ENCODE results near the gene MASTL.

MASTL gene

DNA sequence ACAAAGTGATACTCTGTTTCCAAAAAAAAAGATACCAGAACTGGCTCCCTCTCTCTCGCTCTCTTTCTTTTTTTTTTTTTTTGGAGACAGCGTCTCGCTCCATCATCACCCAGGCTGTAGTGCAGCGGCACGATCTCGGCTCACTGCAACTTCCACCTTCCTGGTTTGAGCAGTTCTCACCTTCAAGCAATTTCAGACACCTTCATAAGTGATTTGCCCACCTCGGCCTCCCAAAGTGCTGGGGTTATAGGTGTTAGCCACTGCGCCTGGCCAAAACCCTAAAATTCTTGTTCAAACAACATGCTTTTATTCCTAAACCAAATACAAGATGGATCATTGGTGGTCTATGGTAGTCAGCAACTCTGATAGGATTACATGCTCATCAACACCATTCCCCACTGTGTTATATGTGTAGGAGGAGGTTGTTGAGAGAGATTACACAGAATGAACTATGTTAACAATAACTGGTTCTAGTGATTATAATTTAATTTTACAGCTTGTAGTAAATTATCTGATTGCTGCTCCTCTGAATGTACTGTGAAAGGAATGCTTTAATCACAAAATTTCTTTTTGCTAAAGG is 69.9 kb downstream of the MASTL start:
- no peak for DNase-seq (ENCODE audit: low read depth in 2 of 3, low spot score in 2 of 3)

DNA sequence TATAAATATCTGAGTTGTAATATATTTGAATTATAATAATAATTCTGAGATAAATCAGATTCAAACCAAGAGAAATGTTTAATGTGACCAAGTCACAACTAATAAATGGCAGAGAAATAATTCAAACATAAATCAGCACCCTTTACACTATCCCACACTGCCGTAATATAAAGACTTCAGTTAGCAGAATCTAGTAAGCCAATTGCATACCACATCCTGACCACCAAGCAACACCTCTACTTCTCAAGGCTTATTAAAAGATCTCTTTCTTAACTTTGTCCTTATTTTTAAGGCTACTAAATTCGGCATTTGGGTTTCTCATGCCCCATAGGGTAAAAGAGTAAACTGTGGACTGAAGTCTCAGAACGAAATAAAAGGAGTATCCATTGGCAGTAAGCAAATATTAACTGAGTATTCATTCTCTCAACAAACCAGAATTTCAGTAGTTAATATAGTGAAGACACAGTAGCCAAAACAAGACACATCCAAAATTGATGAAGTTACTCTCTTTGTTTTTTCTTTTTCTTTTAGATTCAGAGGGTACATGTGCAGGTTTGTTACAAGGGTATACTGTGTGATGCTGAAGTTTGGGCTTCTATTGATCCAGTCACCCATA is 70.6 kb downstream of the MASTL start:
- no peak for DNase-seq (ENCODE audit: low read depth in 2 of 3, low spot score in 2 of 3)

DNA sequence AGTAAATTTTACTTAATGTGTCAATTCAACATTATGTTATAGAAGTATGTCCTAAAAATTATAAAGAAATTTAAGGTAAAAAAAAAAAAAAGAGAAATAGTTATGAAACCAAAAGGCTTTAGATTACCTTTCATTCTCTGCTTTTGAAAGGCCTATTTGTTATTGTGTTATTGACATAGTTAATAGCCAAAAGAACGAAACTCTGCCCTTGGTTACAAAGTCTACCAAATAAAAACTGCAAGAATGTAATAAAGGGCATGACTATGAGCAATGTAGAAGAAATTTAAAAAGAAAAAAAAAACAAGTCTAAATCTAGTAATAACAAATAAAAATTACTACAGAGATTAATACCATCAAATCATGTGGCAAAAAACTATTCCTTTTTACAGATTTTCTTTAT is 74.9 kb downstream of the MASTL start:
- DNase-seq (ENCODE audit: low read depth in 2 of 3, low spot score in 2 of 3): no peak

DNA sequence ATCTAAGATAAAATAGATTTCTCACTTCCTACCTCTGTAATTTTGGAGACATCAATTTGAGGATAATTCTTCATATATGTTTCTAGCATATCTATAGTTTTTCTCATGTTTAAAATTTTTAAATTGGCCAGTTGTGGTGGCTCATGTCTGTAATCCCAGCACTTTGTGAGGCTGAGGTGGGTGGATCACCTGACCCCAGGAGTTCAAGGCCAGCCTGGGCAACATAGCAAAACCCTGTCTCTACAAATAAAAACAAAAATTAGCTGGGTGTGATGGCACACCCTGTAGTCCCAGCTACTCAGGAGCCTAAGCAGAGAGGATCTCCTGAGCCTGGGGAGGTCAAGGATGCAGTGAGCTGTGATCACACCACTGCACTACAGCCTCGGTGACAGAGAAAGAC is 80.6 kb downstream of the MASTL start:
- no peak for DNase-seq (ENCODE audit: low read depth in 2 of 3, low spot score in 2 of 3)
